ENCODE results near the gene SBK3. TPM values are rescaled to one million over a fixed set of nuclear protein-coding genes. Genes with fewer than 3 reads are reported as not detected.

SBK3 gene
- total and polyA plus RNA-seq, 2 of the 8 experiments (the other 6 are each of a cell fraction or from before 2014, with no cell fraction given), result 0.76 to 1.5 TPM

DNA sequence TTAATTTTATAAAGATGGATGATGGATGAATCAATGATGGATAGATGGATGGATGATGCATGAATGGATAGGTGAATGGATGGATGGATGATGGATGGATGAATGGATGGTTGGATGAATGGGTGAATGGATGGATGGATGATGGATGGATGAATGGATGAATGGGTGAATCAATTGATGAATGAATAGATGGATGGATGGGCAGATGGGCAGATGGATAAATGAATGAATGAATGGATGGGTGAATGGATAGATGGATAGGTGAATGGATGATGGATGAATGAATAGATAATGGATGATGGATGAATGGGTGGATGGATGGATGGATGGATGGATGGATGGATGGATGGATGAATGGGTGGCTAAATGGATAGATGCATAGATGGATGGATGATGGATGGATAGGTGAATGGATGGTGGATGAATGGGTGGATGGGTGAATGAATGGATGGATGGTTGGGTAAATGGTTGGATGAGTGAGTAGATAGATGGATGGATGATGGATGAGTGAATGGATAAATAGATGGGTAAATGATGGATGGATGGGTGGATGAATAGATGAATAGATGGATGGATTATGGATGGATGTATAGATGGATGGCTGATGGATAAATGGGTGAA, 22.5 kb upstream of the SBK3 start (continued):
- TF ChIP-seq CHD7 (IDR thresholded peaks at IDR 0.05; ENCODE audit: insufficient replicate concordance, low read length), result no peak
- no peak for TF ChIP-seq SIN3A (conservative IDR thresholded peaks at IDR 0.05 in 1 of 2, IDR thresholded peaks at IDR 0.05 in 1 of 2; ENCODE audit: low read depth in 1 of 2, low read length in 2 of 2)
- TF ChIP-seq ASH2L (IDR thresholded peaks at IDR 0.05; ENCODE audit: low read length), result no peak
- TF ChIP-seq SP1 (IDR thresholded peaks at IDR 0.05; ENCODE audit: low read depth, low read length), result no peak
- no peak for TF ChIP-seq POU5F1 (IDR thresholded peaks at IDR 0.05; ENCODE audit: low read depth, low read length)
- no peak for TF ChIP-seq HDAC2 (IDR thresholded peaks at IDR 0.05; ENCODE audit: borderline replicate concordance in 1 of 2, low read depth in 2 of 2, low read length in 2 of 2)
- TF ChIP-seq CBX5 (IDR thresholded peaks at IDR 0.05; ENCODE audit: low read depth, low read length), result no peak
- TF ChIP-seq SAP30 (IDR thresholded peaks at IDR 0.05; ENCODE audit: insufficient read depth, insufficient replicate concordance, low read length), result no peak
- TF ChIP-seq PHF8 (conservative IDR thresholded peaks at IDR 0.05; ENCODE audit: low read depth, low read length), result no peak
